ENCODE measurements around the gene MUSTN1.

Gene MUSTN1

DNA sequence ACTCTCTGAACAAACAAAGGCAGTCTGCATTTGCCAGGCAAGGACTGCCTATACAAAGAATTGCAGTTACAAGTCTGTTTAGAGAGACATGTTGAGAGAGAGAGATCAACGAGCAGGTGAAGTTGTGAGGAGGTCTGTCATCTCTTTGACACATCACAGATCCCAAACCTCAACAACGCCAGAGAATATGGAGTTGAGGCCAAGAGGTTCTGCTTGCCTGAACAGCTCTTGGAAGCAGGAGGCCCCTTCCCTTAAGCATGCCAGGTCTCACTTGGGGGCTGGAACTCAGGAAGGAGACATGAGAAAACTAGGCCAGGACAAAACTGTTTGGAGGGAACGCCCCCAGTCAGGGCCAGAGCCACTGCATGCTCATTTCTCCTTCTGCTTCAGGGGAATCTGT, 22.3 kb upstream of the MUSTN1 start:
- H3K4me3 ChIP-seq (ENCODE audit: low read length), result no peak overlapping the region
- DNase-seq (ENCODE audit: low read depth, low spot score), result no peak

DNA sequence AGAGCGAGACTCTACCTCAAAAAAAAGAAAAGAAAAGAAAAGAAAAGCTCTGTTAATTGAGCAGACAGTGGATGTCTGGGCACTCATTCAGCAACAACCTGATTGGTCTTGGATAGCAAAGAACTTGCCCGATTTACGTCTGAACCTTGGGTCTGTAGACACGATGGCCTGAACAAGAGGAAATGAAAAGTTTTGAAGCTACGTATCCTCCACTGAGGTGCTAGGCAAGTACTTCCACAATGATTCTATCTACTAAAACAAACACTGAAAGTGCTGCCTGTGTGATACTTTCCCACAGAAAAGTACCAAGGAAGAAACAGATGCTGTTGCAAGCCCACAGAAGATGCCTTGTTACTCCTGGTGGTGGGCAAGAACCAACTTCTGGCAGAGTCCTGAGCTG, 21.8 kb upstream of the MUSTN1 start:
- no peak for DNase-seq (ENCODE audit: low read depth, low spot score)
- H3K4me3 ChIP-seq (ENCODE audit: low read length), result no peak overlapping the region

DNA sequence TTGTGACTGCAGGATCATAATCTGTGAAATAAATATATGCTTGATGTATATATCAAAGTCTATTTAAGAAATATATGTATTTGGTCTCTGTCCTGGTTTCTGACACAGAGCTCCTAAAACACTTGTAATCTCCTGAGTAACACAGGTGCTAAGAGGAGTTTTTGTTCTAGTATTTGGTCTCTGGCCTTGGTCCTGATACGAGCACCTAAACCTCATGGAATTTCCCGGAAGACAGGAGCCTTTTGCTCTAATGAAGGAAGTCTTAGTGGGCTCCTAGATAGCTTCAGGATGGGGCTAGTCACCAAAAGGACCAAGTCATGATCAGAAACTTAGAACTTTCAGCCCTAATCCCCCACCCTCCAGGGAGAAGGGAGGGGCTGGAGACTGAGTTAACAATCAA, 19.2 kb upstream of the MUSTN1 start:
- no peak for DNase-seq (ENCODE audit: low read depth, low spot score)
- H3K4me3 ChIP-seq (ENCODE audit: low read length), result no peak overlapping the region

DNA sequence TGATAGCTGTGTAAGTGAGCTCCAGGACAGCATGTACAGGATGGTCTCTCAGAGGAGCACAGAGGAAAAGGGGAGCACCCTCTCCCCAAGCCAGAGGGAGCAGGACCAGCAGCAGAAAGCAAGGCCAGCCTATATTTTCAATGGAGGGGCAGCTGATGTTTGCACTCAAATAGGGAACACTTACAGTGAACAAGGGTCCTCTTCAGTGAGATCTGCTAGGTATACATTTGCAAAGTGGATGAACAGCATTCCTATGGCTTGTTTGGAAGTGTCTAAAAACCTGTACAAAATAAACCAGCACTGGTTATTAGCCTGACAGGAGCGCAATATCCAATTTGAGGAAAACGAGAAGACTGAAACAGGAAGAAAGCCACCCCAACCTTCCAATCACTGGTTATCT, 17.6 kb upstream of the MUSTN1 start:
- H3K4me3 ChIP-seq (ENCODE audit: low read length), result no peak overlapping the region
- DNase-seq (ENCODE audit: low read depth, low spot score), result no peak

DNA sequence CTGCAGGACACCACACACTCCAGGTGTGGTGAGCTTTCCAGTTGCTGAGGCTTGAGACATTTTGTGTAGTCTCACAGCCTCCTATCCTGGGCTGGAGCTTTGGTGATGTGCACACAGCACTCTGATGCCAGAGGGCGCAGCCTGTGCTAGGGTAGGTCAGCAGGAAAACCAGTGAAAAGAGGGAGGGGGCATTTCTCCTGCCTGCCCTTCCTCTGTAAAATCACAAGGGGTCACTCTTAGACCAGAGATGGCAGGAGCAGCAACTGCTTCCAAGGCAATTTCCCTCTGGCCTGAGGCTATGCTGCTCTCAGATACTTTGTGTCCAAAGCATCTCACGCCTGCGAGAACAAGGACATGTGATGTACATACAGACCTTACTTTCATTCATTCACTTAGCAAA, 16.5 kb upstream of the MUSTN1 start:
- peak; percentile 42 for DNase-seq (ENCODE audit: low read depth, low spot score)
- H3K4me3 ChIP-seq (ENCODE audit: low read length), result no peak overlapping the region

DNA sequence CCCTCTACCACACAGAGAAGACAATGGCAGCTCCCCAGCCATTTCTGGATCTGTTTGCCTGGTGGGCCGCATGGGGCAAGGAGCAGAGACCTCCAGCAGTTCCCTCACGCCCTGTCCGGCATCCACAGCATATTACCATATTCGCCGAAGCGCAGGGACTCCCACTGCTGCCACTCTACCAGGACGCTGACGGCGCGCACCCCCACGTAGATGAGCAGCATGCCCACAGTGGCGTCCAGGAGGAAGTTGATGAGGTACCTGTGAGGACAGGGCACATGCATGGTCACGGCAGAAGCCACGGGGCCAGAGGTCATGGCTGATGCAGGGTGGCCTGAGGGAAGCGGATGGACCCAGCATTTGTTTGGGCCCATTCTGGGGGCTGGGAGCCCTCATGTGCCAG, 14.8 kb upstream of the MUSTN1 start:
- no peak for DNase-seq (ENCODE audit: low read depth, low spot score)
- no peak overlapping the region for H3K4me3 ChIP-seq (ENCODE audit: low read length)

DNA sequence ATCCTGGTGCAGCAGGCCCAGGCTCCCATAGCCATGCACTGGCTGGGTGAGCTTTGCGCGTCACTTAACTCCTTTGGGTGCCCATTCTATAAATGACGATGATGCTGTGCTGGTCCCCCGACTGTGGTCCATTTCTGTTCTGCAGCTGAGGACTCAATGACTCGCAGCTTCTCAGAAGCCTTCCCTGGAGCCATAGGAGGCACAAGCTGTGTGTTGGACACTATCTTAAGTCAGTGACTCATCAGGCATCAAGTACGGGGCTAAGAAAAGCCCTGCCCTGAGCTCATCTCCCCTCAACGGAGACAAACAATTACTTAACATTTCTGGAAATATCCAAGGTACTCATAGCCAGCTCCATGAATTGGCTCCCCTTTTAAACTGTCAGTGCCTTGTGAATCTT, 13.8 kb upstream of the MUSTN1 start:
- no peak overlapping the region for H3K4me3 ChIP-seq (ENCODE audit: low read length)
- no peak for DNase-seq (ENCODE audit: low read depth, low spot score)

DNA sequence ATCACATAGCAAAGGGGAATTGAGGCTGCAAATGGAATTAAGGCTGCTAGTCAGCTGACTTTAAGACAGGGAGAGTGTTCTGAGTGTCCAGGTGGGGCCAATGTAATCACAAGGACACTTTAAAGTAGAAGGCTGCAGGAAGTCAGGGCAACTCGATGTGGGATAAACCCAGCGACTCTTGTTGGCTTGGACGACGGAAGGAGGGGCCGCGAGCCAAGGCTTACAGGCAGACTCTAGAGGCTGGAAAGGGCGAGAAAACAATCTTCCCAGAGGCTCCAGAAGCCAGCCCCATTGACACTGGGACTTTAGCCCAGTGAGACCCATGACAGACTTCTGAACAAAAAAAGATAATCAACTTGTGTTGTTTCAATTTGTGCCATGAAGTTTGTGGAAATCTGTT, 12.9 kb upstream of the MUSTN1 start:
- H3K4me3 ChIP-seq (ENCODE audit: low read length), result no peak overlapping the region
- DNase-seq (ENCODE audit: low read depth, low spot score), result no peak

DNA sequence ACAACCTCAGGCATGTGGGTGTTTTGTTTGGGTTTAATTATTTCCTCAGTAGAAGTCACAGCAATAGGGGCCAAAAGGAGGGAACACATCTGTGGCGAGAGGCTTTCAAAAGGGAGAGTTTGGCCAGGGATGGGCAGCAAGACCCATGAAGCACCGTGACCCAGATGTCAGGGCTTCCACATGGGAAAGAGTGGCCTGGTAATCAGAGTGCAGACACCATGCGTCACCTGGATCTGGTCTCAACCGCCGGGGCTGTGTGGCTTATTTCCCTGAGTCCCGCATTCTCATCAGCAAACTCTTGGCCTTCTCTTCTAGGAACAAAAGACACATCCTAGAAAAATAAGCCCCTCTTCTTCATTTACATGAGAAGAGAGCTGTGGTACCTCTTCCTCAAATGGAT, 12.4 kb upstream of the MUSTN1 start:
- no peak for DNase-seq (ENCODE audit: low read depth, low spot score)
- H3K4me3 ChIP-seq (ENCODE audit: low read length), result no peak overlapping the region

DNA sequence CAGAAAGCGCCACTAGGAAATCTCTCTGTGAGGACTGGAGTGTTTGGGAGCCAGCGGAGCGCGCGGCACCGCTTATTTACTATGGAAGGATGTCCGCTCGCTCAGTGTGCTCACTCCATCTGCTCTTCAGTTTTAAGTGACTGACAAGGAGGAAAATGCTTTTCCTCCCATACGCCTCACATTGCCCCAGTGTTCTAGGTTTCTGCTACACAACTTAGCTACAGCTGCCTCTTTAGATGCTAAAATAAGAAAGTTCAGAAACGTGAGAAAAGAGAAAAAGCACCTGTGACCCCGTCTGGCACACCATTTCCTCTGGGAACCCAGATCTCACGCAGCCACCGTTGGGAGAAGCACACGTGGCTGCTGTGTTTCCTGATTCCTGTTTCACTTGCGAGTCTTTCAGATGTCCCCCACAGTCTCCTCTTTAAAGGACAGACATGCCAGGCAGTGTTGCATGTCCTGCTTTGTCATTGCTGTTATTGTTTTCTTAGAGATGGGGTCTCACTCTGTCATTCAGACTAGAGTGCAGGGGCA, 11.7 kb upstream of the MUSTN1 start:
- DNase-seq (ENCODE audit: low read depth, low spot score), result no peak
- no peak overlapping the region for H3K4me3 ChIP-seq (ENCODE audit: low read length)

DNA sequence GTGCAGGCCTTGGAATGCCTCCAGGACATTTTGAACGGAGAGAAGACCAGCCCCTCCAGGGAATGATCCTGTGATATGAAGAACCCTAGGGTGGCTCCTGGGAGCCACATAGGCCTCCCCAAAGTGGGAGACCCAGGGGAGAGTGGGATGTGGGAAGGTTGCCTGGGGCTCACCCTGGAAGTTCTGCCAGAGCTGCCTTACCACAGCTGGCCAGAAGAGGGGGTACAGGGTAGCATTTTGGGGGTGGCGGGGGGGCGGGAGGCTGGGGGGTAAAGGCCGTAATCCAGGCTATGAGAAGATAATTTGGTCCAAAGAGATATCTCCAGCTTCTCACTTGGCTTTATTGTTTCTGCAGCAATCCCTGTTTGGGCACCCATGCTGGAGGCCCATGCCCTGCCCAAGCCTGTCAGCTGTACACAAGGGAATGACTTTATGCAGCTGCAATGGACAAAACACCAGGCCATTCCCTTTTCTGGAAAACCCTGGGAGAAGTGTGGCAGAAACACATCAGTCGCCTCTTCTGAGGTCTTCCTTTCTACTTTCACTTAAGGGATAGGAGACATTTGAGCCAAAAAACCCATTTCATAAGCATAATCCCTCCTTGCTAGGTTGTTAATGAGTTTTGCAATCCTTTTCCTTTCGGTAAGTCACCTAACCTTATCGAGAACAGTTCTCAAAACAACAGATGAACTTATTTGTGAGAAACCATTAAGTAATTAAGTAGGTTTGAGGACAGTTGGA, 11.0 kb upstream of the MUSTN1 start:
- DNase-seq (ENCODE audit: low read depth, low spot score), result no peak
- H3K4me3 ChIP-seq (ENCODE audit: low read length), result no peak overlapping the region

DNA sequence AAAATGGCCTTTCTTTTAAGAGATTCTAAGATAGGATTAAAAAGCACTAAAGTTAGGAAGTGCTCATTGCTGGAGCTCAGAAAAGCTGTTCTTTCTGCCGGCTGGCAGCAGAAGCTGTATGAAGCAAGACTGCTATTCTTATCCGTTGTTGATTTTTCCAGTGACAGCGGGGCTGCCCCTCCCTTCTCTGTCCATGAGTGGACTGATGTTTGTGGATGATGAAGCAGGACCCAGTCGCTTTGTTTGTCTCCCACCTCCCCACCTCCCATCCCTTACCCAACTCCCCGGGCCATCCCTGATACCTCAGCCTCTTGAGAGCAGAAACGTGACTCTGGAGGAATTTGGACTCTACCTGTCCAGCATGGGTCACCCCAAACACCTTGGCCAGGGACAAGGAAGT, 10.3 kb upstream of the MUSTN1 start:
- DNase-seq (ENCODE audit: low read depth, low spot score), result no peak
- no peak overlapping the region for H3K4me3 ChIP-seq (ENCODE audit: low read length)

DNA sequence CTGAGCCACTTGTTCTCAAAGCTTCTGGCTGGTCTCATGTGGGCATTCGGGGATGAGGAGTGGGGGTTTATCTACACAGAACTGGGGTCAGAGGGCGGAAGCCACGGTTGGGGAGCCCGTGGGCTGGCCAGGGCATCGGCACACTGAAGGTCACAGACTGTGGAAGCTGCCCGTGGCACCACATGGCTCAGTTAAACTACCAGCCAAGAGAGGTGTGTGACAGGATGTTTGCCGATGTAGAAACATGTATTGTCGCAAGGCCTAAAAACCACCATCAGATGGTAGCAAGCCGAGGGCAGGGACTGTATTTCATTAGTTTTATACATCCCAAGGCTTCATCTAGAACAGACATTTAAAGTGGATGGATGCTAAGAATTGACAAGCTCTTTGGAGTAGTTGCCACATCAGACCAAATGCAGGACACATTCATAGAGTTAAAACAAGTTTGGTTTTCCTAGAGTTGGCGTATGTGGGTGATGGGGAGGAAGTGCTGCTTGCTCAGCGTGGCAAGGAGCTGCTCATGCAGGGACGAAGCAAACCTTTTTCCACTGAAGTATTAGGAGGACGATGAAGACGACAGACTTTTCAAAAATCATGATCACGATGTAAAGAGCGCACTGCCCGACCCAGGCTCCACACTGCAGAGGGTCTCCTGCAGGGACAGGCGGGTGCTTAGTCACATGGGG, 9.6 kb upstream of the MUSTN1 start:
- no peak overlapping the region for H3K4me3 ChIP-seq (ENCODE audit: low read length)
- DNase-seq (ENCODE audit: low read depth, low spot score), result no peak

DNA sequence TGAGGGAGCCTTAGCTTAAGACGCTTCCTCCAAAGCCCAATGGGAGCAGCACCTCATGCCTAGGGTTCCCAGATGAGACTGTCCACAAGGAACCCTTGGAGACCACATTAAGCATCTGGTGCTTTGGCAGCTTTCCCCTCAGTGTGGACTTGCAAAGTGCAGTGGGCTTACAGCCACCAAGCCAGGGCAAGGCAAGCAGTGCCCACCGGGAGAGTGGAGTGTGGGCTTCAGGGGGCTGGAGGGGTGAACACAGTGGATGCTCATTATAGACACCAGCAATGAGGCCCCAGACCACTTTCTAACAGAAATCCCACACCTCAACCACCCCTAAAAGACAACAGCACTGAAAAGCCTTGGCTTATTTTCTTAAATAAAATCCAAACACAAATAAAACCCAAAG, 9.1 kb upstream of the MUSTN1 start:
- H3K4me3 ChIP-seq (ENCODE audit: low read length), result no peak overlapping the region
- no peak for DNase-seq (ENCODE audit: low read depth, low spot score)

DNA sequence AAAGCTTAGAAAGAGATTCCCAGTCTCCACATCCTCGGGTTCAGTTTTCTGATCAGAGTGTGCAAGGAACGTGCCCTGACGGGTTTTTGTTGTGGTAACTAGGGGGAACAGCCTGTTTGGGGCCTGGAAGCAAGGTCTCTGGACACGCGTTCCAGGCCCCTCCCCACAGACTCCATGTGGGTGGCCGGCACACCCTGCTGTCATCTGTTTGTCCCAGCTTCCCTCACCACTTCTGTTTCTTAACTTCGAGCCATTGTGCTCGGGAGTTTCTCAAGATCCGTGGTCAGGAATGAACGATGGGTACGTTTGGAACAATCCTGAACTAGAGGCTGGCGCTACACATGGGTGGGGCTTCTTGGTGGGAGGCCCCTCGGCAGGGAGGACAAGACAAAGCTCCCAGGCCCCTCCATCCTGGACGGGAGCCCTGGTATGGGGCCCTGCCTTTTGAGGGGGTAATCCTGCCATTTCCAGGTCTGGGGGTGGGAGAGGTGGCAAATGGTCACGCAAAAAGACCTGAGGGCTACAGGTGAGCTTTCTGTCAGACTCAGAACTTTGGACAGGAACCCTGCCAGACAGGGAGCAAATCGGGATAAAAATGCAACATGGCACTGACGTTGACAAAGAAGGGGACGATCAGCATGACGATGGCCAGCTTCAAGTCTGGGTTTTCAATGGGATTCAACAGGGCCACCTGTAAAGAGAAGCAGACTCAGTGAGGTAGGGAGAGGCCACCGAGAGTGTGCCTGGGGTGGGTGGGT, 8.5 kb upstream of the MUSTN1 start:
- no peak overlapping the region for H3K4me3 ChIP-seq (ENCODE audit: low read length)
- no peak for DNase-seq (ENCODE audit: low read depth, low spot score)

DNA sequence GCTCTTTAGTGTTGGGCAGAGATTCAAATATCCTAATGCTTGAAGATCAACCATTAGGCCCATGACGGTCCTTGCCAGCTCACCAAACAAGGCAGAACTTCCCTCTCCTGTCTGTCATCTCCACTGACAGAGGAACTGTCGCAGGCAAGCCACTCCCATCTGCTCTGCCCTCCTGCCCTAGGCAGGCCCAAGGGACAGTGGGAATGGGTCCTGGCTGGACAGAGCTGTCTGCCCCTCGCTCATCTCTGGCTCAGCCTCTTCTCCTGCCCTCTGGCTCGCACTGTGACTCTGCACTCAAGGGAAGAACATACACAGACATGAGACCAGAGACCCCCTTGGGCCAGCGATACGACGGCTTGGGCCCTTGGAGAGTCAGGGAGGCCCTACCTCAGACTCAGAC, 7.6 kb upstream of the MUSTN1 start:
- DNase-seq (ENCODE audit: low read depth, low spot score), result no peak
- no peak overlapping the region for H3K4me3 ChIP-seq (ENCODE audit: low read length)

DNA sequence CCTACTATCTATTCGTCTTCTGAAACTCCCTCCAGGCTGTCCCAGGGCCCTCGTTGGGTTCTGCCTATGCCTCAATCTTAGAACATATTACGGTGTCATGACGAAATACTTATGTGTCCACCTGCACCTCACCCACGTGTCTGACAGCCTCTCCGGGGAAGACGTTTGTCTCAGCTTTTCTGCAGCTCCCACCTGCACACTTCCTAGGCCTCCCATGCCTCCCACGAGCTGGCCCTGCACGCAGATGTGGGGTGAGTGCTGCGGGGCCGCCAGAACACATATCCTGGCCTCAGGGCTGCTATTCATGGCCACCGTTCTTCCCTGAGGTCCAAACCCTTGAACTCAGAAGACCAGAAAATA, 7.1 kb upstream of the MUSTN1 start:
- DNase-seq (ENCODE audit: low read depth, low spot score), result no peak
- no peak overlapping the region for H3K4me3 ChIP-seq (ENCODE audit: low read length)

DNA sequence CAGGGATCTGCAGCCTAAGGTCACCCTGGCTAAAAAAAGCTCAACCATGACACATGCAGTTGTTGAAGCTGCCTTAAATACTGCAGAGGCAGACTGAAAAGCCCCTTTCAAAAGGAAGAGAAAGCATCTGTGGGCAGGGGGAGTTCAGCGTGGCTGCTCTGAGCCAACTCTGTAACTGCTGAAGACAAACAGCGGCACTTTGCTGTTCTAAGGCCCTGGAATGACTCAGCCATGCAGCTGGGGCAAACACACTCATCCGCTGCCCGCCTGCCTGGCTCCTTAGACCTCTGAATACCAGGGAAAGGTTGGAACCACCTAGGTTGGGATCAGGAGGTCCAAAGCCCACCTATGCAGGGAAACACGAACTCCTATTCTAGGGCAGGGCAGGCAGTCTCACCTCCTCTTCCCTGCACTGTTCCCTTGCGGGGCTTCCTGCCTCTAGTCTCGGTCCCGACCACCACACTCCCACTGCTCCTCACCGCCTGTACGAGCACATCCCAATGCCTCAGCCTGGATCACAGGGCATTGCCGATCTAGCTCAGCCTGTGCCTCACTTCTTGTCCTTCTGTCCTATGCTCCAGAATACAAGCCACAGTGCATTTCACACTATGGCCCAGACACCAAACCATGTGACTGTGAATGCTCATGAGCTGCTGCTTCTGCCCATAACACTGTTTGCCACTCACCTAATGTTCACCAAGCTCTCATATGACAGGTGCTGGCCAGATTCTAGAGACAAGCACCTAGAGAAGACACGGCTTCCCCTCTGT, 6.6 kb upstream of the MUSTN1 start:
- H3K4me3 ChIP-seq (ENCODE audit: low read length), result no peak overlapping the region
- DNase-seq (ENCODE audit: low read depth, low spot score), result no peak

DNA sequence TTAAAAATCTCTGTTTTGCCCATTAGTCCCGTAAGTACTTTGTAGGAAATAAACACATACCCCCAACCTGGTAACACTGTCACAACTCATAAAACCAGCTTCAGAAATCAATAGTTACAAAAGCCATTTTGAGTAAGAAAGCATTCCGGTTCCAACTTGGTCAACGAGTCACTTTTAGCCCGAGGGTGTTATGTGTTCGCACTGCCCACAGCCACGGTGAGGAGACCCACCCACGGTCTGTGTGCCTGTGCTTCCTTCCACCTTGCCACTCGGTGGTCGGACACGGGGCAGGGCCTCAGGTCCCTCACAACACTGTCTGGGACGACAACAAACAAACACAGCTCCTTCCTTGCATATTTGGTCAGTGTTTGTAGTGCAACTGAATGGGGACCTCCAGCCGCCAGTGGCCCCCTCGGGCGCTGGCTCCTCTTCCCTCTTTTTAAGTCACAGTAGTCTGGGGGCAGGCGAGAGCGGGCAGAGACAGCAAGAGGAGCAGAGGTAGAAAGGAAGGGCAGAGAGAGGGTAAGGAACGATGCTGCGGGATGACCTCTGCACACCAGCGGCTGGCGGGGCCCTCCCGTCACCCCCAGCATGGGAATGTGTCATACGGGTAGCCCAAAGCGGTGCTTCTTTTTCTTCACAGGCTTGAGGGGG, 5.2 kb upstream of the MUSTN1 start:
- DNase-seq (ENCODE audit: low read depth, low spot score), result no peak
- no peak overlapping the region for H3K4me3 ChIP-seq (ENCODE audit: low read length)
